Measurements from ENCODE around the gene RCOR2.

Gene RCOR2

DNA sequence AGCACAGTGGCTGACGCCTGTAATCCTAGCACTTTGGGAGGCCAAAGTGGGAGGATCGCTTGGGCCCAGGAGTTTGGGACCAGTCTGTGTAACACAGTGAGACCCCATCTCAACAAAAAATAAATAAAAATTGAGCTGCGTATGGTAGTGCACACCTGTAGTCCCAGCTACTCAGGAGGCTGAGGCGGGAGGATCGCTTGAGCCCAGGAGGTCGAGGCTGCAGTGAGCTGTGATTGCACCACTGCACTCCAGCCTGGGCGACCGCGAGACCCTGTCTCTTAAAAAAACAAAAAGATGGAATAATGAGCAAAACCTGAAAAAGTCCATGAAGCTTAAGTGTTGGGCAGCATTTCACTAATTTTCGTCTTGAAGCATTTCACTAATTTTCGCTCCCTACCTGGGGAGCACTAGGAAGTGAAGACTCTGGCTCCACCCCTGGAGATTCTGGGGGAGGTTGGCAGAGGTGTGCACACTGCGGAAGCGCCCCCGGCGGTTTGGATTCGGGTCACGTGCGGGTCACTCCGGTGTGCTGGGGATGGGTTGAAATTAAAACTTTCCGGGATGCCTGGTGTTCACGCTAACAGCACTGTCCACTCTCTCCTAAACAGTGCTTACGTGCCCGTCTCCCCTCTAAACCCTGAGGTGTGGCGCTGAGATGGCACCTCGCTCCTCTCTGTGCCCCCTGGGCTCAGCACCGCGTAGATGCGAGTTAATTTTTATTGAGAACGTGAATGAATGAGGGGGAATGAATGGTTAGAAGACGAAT, 20.9 kb upstream of the RCOR2 start:
- peak overlapping the region; percentile 33 for H3K27ac Mint-ChIP-seq
- H3K36me3 Mint-ChIP-seq = no peaks in the 10 kb centered on the region
- peaks cover 23% of the 10 kb centered on the region for H3K4me1 Mint-ChIP-seq
- peak overlapping the region; percentile 87 for H3K4me3 Mint-ChIP-seq
- H3K9me3 Mint-ChIP-seq = no peaks in the 10 kb centered on the region
- no peaks in the 10 kb centered on the region for H3K27me3 Mint-ChIP-seq

GRCh38 chr11:63933459-63933858, 16.5 kb upstream of the RCOR2 start:
- no peaks in the 10 kb centered on the region for H3K9me3 Mint-ChIP-seq
- H3K27ac Mint-ChIP-seq = no peak overlapping the region
- no peak overlapping the region for H3K4me3 Mint-ChIP-seq
- peaks cover 4% of the 10 kb centered on the region for H3K4me1 Mint-ChIP-seq
- H3K27me3 Mint-ChIP-seq = no peaks in the 10 kb centered on the region
- H3K36me3 Mint-ChIP-seq = no peaks in the 10 kb centered on the region

DNA sequence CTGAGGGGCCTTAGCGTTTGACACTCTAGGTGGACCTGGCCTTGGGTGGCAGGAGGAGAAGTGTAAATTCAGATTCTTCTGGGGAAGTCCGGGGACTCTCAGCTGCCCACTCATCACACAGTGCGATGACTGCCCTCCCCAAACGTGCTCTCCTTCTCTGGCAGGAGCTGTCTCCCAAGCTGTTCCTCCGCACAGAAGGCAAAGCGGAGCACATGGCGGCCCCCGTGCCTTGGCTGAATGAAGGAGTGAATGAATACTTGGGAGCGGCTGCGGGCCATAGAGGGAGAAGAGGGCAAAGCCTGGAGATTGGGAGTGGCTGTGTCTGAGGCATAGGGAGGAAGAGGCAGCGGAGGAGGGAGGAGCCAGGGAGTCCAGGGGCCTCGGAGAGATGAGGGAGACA, 14.9 kb upstream of the RCOR2 start:
- Mint-ChIP-seq H3K36me3 (no peaks in the 10 kb centered on the region), H3K4me3 (no peak overlapping the region), H3K4me1 (no peaks in the 10 kb centered on the region), H3K27me3 (peaks cover 4% of the 10 kb centered on the region), H3K9me3 (no peaks in the 10 kb centered on the region), H3K27ac (no peak overlapping the region)

DNA sequence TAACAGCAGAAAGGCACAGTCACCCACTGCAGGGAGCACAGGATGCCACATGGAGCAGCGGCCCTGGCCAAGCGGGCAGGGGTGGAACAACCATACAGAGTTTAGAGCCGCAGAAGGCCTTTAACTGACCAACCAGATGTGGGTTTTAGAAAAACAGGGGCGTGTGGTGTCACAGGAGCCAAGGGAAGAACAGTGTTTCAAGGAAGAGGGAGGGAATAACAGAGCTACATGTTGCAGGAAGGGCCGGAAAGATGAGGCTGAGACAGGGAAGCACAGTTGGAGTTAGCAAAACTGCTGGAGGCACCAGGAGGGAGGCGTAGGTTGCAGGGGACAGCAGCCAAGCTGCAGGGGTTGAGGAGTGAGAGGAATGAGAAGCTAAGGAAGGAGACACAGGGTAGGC, 14.1 kb upstream of the RCOR2 start:
- H3K27ac Mint-ChIP-seq = no peak overlapping the region
- H3K27me3 Mint-ChIP-seq = peaks cover 4% of the 10 kb centered on the region

GRCh38 chr11:63929616-63930015, 12.7 kb upstream of the RCOR2 start:
- no peak overlapping the region for H3K4me3 Mint-ChIP-seq
- H3K36me3 Mint-ChIP-seq = no peaks in the 10 kb centered on the region
- no peaks in the 10 kb centered on the region for H3K9me3 Mint-ChIP-seq
- H3K4me1 Mint-ChIP-seq = no peaks in the 10 kb centered on the region
- H3K27me3 Mint-ChIP-seq = peaks cover 4% of the 10 kb centered on the region
- H3K27ac Mint-ChIP-seq = no peak overlapping the region

More for the DNA sequence above, 14.1 kb upstream of the RCOR2 start:
- no peak overlapping the region for H3K4me3 Mint-ChIP-seq
- no peaks in the 10 kb centered on the region for H3K9me3 Mint-ChIP-seq
- no peaks in the 10 kb centered on the region for H3K4me1 Mint-ChIP-seq
- no peaks in the 10 kb centered on the region for H3K36me3 Mint-ChIP-seq

DNA sequence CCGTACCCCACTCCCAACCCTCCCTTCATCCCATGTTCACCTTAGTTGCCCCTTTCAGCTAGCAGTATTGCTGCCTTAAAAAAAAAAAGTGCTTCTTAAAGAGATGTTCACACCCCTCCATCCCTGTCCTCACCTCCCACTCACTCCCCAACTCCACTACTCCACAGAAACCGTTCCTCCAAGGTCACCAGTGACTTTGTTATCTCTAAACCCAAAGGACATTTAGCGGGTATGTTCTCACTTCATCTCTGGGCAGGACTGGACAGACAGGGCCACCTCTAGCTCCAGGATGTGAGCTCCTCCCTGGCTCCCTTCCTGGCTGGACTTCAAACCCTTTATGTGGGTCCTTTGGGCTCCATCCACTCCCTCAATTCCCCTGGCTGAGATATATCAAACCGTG, 6.4 kb upstream of the RCOR2 start:
- Mint-ChIP-seq H3K4me3 (no peak overlapping the region), H3K36me3 (no peaks in the 10 kb centered on the region), H3K27ac (no peak overlapping the region), H3K27me3 (peaks cover 5% of the 10 kb centered on the region), H3K9me3 (no peaks in the 10 kb centered on the region), H3K4me1 (peaks cover 6% of the 10 kb centered on the region)

DNA sequence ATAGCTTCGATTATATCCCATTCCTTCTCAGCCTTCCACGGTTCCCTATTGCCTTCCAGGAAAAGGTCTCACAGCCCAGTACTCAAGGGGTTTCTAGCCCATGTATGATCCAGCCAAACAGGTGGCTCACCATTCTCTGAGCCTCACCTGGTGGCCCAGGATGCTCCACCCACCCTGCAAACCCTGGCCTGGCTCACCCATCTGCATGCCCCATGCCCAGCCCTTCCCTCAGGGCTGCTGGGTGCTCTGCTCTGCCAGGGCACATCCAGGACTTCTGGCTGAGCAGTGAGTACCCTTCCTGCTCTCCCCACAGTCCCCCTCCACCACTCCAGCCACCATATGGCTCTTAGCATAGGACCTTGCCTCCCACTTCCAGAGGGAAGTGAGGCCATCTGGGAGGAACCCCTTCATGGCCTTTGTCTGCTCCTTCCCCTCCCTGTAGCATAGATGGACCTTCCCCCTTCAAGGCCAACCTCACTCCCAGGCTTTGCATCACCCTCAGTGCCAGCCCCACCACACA, 5.8 kb upstream of the RCOR2 start:
- Mint-ChIP-seq H3K27ac (no peak overlapping the region), H3K4me3 (no peak overlapping the region), H3K36me3 (no peaks in the 10 kb centered on the region), H3K4me1 (peaks cover 7% of the 10 kb centered on the region), H3K27me3 (peaks cover 1% of the 10 kb centered on the region), H3K9me3 (no peaks in the 10 kb centered on the region)

GRCh38 chr11:63920939-63921417, 4.0 kb upstream of the RCOR2 start:
- Mint-ChIP-seq H3K4me3 (no peak overlapping the region), H3K27me3 (peaks cover 1% of the 10 kb centered on the region), H3K36me3 (no peaks in the 10 kb centered on the region), H3K9me3 (no peaks in the 10 kb centered on the region), H3K27ac (no peak overlapping the region), H3K4me1 (peaks cover 10% of the 10 kb centered on the region)

DNA sequence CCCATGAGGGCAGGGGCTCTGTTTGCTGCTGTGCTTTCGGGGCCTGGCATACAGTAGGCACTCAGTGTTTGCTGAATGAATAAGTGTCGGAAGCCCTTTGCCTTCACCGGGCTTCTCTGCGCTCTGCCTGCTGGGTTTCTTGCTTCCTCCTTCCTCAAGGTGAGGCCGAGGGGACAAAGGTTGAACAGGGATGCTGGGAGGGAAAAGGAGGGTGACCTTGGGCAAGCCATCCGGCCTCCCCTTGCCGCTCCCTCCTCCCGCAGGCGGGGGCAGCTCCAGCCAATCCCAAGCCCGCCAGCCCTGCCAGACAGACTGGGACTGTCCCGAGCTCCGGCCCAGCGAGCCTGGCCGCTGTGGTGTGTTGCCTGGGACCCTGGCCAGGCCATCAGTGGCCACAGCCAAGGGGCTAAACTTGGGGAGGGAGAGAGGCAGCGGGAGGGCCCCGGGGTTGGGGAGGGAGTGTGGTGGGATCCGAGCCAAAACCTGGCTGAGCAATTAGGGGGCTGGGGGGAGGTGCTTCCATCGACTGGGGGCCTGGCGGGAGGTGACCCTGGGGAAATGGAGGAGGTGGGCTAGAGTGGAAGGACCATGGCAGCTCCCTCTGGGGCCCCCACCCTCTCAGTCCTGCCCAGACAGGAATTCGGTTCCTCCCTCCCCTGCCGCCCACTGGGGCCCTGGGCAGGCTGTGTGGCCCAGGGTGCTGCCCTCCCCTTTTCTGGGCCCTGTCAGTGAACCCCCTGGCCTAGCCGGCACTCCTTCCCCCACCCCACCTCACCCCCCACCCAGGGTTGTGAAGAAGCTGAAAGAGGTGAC, 3.4 kb upstream of the RCOR2 start:
- Mint-ChIP-seq H3K9me3 (no peaks in the 10 kb centered on the region), H3K4me1 (peaks cover 10% of the 10 kb centered on the region), H3K36me3 (no peaks in the 10 kb centered on the region), H3K27ac (no peak overlapping the region), H3K4me3 (no peak overlapping the region), H3K27me3 (peaks cover 1% of the 10 kb centered on the region)

- Mint-ChIP-seq H3K27ac (no peak overlapping the region), H3K36me3 (no peaks in the 10 kb centered on the region), H3K9me3 (no peaks in the 10 kb centered on the region), H3K27me3 (peaks cover under 1% of the 10 kb centered on the region), H3K4me1 (peaks cover 10% of the 10 kb centered on the region), H3K4me3 (no peak overlapping the region)
Measured at GRCh38 chr11:63919267-63920125, 2.5 kb upstream of the RCOR2 start.

GRCh38 chr11:63918507-63919191, 1.7 kb upstream of the RCOR2 start:
- Mint-ChIP-seq H3K4me3 (peak overlapping the region; percentile 47), H3K4me1 (peaks cover 10% of the 10 kb centered on the region), H3K27ac (no peak overlapping the region), H3K36me3 (no peaks in the 10 kb centered on the region), H3K27me3 (no peaks in the 10 kb centered on the region), H3K9me3 (no peaks in the 10 kb centered on the region)

DNA sequence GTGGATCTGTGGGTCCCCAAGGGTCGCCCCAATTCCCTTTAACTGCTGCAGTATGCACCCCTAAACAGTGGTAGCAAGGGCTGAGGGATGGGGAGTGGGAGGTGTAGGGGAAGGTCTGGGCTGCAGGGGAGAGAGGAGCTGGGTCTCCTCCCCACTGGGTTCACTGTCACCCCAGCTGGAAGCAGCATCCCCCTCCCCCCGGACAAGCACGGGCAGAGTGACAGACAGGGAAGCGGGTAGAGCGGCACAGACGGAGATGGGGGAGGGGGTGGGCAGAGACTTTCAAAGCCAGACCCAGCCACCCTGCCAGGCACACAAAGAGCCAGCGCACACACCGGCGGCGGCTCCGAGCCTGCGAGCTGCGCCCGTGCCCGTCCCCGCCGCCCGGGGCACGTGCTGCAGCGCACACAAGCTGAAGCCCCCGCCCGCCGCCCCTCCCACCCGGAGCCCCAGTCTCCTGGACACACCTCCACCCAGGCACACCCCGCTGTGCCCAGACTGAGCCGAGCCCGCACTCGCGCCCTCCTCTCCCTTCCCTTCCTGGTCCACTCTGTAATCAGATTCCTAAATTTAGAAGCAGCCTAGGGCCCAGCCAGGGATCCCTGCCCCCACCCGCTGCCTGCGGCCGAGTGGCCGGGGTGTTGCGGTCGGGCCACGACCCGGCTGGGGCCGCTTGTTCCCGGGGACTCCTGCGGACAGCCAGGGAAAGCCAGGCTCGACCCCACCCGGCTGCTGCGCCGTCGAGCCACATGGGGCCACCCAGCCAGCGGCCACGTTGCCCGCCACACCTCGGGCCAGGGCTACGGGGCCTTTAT, 935 bp upstream of the RCOR2 start:
- no peaks in the 10 kb centered on the region for H3K9me3 Mint-ChIP-seq
- no peaks in the 10 kb centered on the region for H3K36me3 Mint-ChIP-seq
- H3K27ac Mint-ChIP-seq = no peak overlapping the region
- peaks cover 10% of the 10 kb centered on the region for H3K4me1 Mint-ChIP-seq
- no peaks in the 10 kb centered on the region for H3K27me3 Mint-ChIP-seq
- H3K4me3 Mint-ChIP-seq = peak overlapping the region; percentile 55

DNA sequence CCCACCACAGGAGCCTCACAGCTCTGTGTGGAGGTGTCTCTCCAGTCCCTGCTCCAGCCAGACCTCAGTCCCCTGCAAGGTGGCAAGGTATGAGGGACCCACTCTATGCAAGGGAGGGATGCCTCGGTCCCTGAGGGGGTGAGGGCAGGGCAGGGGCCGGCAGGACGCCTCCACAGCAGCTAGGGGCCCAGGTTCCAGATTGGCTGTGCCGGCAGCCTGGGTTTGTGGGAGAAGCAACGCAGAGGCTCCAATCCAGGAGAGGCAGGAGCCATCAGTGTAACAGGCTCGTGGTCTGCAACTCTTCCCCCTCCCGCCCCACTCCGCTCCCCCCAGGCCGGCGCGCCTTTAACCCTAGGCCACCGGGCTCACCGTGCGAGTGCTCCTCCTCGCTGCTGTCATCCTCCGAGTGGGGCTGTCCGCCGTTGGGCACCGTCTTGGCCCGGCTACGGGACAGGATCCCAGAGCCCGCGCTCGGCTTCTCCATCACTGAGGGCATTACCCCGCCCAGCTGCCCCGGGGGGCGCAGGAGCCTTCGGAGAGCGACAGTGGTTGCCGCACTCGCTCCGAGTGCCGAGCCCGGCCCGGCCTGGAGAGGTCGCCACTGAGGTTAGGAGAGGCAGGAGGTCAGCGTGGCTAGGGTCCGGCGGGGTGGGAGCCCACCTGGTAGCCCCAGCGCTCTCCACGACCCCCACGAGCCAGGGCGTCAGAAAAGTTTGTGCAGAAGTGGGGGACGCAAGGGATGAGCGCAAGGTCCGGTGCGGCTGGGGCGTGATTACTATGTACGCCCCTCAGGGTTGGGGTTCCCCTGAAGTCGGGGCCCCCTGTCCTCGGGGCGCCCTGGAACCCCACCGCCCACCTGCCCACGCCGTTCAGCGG, 765 bp downstream of the RCOR2 start:
- Mint-ChIP-seq H3K27me3 (no peaks in the 10 kb centered on the region), H3K4me3 (peak overlapping the region; percentile 85), H3K4me1 (peaks cover 10% of the 10 kb centered on the region), H3K27ac (peak overlapping the region; percentile 41), H3K36me3 (no peaks in the 10 kb centered on the region), H3K9me3 (no peaks in the 10 kb centered on the region)
